Type B pancreatic cell (in vitro differentiated cells): Measurements from ENCODE around the gene NBR1. TPM values are rescaled to one million over a fixed set of nuclear protein-coding genes. Genes with fewer than 3 reads are reported as not detected.

Experiments used
- DNase-seq: peaks from one replicate; pipeline ENCODE4 v3.0.0; 2021; ENCODE audit warnings: mixed read lengths; ENCODE audit not compliant: unreplicated experiment; ENCODE audit errors: extremely low spot score
- H3K27ac Mint-ChIP-seq: 2 replicates; pipeline ENCODE4 v1.8.0; 2021; ENCODE audit warnings: mild to moderate bottlenecking, mixed read lengths
- H3K27me3 Mint-ChIP-seq: 2 replicates; pipeline ENCODE4 v1.8.0; 2021; ENCODE audit warnings: mixed read lengths
- H3K36me3 Mint-ChIP-seq: 2 replicates; pipeline ENCODE4 v1.8.0; 2021; ENCODE audit warnings: mixed read lengths
- H3K4me1 Mint-ChIP-seq: one replicate; pipeline ENCODE4 v1.8.0; 2021; ENCODE audit warnings: mixed read lengths; ENCODE audit not compliant: unreplicated experiment
- H3K4me3 Mint-ChIP-seq: 2 replicates; pipeline ENCODE4 v1.8.0; 2021; ENCODE audit warnings: mild to moderate bottlenecking, mixed read lengths
- H3K9me3 Mint-ChIP-seq: 2 replicates; pipeline ENCODE4 v1.8.0; 2021; ENCODE audit warnings: mixed read lengths
- total RNA-seq: library from RNA; stranded (reverse); gene quantifications from 2 replicates; pipeline ENCODE4 v1.2.1, GENCODE V29; 2021; ENCODE audit warnings: low replicate concordance
- TF ChIP-seq, protein P1 (sequence below): fragments of 200-600 bp; sonication (generic); conservative IDR thresholded peaks from 2 replicates; pipeline ENCODE4 v1.5.0; 2021; ENCODE audit warnings: antibody characterized with exemption, mild to moderate bottlenecking

The NBR1 gene
- total RNA-seq, 1 donor from 2014 or later = 60.8 TPM

DNA sequence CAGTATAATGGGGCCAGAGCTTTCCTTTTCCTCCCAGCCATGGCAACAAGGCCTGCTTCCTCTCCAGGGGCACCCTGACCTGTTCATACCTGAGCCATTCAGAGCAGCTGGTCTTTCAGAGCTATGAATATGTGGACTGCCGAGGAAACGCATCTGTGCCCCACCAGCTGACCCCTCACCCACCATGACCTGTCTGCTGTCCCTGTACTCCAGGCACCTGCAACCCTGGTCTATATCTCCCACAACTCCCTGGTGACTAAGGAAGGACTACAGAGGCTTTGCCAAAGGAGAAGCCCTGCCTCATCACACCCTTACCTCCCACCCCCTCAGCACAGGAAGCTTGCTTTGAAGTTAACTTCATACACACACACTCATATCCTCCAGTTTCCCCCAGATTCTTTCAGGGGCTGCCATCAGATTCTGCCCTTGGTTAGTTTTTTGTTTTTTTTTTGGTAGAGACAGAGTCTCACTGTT lies 46.6 kb downstream of the NBR1 start:
- DNase-seq = no peak
- Mint-ChIP-seq H3K9me3 (no peaks in the 10 kb centered on the region), H3K27me3 (no peaks in the 10 kb centered on the region), H3K4me1 (peaks cover 9% of the 10 kb centered on the region), H3K27ac (peak overlapping the region; percentile 31), H3K36me3 (no peaks in the 10 kb centered on the region), H3K4me3 (no peak overlapping the region)
- TF ChIP-seq, protein P1, sequence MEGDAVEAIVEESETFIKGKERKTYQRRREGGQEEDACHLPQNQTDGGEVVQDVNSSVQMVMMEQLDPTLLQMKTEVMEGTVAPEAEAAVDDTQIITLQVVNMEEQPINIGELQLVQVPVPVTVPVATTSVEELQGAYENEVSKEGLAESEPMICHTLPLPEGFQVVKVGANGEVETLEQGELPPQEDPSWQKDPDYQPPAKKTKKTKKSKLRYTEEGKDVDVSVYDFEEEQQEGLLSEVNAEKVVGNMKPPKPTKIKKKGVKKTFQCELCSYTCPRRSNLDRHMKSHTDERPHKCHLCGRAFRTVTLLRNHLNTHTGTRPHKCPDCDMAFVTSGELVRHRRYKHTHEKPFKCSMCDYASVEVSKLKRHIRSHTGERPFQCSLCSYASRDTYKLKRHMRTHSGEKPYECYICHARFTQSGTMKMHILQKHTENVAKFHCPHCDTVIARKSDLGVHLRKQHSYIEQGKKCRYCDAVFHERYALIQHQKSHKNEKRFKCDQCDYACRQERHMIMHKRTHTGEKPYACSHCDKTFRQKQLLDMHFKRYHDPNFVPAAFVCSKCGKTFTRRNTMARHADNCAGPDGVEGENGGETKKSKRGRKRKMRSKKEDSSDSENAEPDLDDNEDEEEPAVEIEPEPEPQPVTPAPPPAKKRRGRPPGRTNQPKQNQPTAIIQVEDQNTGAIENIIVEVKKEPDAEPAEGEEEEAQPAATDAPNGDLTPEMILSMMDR = no peak

DNA sequence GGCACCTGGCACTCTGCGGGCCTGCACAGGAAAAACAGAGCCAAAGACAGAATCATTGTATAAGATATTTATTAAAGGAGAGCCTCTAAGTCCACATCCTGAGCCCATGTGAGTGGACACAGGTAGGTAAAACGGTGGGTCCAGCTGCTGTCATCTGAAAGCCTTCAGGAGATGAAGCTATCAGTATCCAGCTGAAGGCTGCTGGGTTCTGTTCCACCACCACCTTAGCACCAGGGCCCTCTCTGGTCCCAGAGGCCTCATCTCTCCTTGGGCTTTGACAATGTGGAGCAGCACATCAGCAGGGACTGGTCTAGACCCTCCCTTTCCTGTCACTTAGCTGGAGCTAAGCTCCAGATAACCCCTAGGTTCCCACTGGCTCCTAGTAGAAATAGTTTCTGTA lies 48.0 kb downstream of the NBR1 start:
- TF ChIP-seq, protein P1 = no peak
- no peak overlapping the region for H3K27ac Mint-ChIP-seq
- H3K9me3 Mint-ChIP-seq = no peaks in the 10 kb centered on the region
- H3K27me3 Mint-ChIP-seq = no peaks in the 10 kb centered on the region
- no peak overlapping the region for H3K4me3 Mint-ChIP-seq
- no peaks in the 10 kb centered on the region for H3K36me3 Mint-ChIP-seq
- peaks cover 6% of the 10 kb centered on the region for H3K4me1 Mint-ChIP-seq
- DNase-seq = peak; percentile 13

DNA sequence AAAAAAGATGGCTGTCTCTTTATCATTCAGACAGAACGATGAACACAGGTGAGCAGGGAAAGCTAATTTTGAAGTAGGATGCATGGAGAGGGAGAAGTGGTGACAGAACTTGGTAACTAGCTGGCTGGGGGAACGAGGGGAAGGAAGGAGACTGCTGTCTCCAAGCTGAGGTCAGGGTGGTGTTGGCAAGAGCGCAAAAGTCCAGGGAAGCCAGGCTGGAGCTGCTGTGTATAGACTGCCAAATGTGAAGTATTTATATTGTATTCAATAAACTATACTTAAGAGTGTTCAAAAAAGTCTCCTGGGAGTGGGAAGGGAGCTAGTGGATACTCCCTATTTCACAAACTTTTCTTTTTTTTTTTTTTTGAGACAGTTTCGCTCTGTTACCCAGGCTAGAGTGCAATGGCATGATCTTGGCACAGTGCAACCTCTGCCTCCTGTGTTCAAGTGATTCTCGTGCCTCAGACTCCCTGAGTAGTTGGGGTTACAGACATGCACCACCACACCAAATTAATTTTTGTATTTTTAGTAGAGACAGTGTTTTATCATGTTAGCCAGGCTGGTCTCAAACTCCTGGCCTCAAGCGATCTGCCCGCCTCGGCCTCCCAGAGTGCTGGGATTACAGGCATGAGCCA lies 48.8 kb downstream of the NBR1 start:
- H3K27me3 Mint-ChIP-seq = no peaks in the 10 kb centered on the region
- H3K4me1 Mint-ChIP-seq = peaks cover 6% of the 10 kb centered on the region

DNA sequence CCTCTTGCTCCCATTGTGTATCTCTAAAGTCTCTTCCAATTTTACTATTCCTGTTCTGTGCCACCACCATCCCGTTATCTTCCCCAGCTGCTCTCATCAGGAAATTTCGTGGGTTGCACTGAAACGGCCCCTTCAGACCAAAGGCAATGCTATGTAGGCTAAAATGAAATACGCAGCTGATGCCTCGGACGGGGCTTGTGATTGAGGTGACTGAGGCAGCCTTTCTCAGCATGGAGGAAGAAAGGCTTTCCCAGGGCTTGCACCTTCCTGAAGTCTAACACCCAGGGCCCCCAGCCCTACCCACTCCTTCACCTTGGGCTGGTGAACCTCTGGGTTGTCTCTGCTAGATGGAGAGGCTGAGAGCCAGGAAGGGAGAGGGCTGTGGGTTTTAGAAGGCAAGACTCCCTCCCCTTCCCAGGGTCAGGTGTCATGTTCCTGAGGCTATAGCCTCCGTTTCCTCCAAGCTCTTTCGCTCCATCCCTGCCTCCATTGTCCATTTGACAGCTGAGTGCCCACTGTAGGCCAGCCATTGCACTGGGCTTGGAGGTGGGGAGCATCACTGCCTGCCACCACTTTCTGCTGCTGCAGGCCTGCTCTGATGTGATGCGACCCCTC lies 49.6 kb downstream of the NBR1 start:
- H3K4me1 Mint-ChIP-seq = peaks cover 6% of the 10 kb centered on the region
- H3K9me3 Mint-ChIP-seq = no peaks in the 10 kb centered on the region
- peak; percentile 36 for DNase-seq
- H3K27me3 Mint-ChIP-seq = no peaks in the 10 kb centered on the region
- no peak overlapping the region for H3K4me3 Mint-ChIP-seq
- H3K36me3 Mint-ChIP-seq = no peaks in the 10 kb centered on the region
- no peak overlapping the region for H3K27ac Mint-ChIP-seq
- TF ChIP-seq, protein P1 = no peak

More for the DNA sequence above, 48.8 kb downstream of the NBR1 start:
- TF ChIP-seq, protein P1 = no peak
- H3K9me3 Mint-ChIP-seq = no peaks in the 10 kb centered on the region
- peak; percentile 37 for DNase-seq
- no peak overlapping the region for H3K27ac Mint-ChIP-seq
- no peaks in the 10 kb centered on the region for H3K36me3 Mint-ChIP-seq
- no peak overlapping the region for H3K4me3 Mint-ChIP-seq

DNA sequence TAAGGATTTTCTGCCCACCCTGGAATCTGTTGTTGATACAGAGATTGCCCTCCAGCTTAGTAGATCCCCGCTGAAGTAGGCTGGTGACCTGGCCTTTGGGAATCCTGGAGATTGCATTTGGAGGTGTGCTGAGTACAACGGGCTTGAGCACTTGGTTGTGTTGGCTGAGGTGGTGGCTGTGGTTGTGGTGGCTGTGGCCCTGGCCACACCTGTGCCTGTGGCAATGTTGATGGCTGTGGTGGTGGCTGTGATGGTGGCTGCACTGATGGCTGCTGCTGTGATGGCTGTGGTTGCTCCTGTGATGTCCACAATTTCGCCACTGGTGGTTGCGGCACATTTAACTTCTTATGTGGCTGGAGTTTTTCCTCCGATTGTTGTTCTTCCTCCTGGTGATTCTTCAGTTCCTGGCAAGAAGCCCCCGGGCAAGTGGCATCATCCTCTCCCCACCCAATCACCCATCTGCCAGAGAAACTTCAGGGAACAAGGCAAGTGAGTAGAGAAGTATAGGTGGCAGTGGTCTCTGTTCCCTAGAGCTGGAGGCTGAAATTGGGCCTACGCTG lies 53.2 kb downstream of the NBR1 start:
- Mint-ChIP-seq H3K27me3 (no peaks in the 10 kb centered on the region), H3K4me1 (no peaks in the 10 kb centered on the region), H3K4me3 (no peak overlapping the region), H3K27ac (no peak overlapping the region), H3K36me3 (no peaks in the 10 kb centered on the region), H3K9me3 (no peaks in the 10 kb centered on the region)
- peak; percentile 29 for DNase-seq
- TF ChIP-seq, protein P1 = no peak
